B cell (primary cell): Measurements from ENCODE around the gene UTP4. TPM values are rescaled to one million over a fixed set of nuclear protein-coding genes. Genes with fewer than 3 reads are reported as not detected.
"Not testable (repeated sequence)": the region's sequence is repeated elsewhere in the genome, so short reads cannot be mapped to it uniquely, and the experiment has no call there.

Experiments
- ATAC-seq: fragments of 200-7000 bp; cut with Tn5 transposase; one replicate; pipeline ENCODE4 v1.10.0; 2021; ENCODE audit warnings: low read depth, mild to moderate bottlenecking, moderate number of reproducible peaks, moderate library complexity
- CTCF ChIA-PET: fragments of 350-600 bp; sonication (Branson Sonifier 250); formaldehyde crosslinking; loops from one replicate; lab custom pipeline; 2021; ENCODE audit warnings: antibody characterized with exemption, inconsistent platforms; lab: Charles Lee
- POLR2A ChIA-PET: fragments of 350-600 bp; sonication (Branson Sonifier 250); formaldehyde crosslinking; loops from one replicate; lab custom pipeline; 2021; ENCODE audit warnings: antibody characterized with exemption; lab: Charles Lee
- DNase-seq: peaks from one replicate; pipeline ENCODE4 v3.0.0; 2013
- H2AFZ ChIP-seq: 2 replicates; pipeline ENCODE4 v1.6.1; 2012; ENCODE audit warnings: mild to moderate bottlenecking, low read depth, low read length; ENCODE audit not compliant: insufficient read depth, poor library complexity, severe bottlenecking
- H3K27ac ChIP-seq, 2 donors: 1 replicate in 1 of 2; 2 replicates in 1 of 2; pipeline ENCODE4 v1.5.1; 2012 to 2013; ENCODE audit warnings: low read length in 2 of 2, mild to moderate bottlenecking in 2 of 2, moderate library complexity in 1 of 2
- H3K27me3 ChIP-seq, 4 experiments: fragments of 200-600 bp in 1 of 4; sonication (generic) in 1 of 4; replicated peaks in 1 of 4; 1 replicate in 2 of 4; 2 replicates in 2 of 4; pipeline versions ENCODE4 v1.6.1 to v1.7.0; 2013 to 2016; ENCODE audit warnings: low read length in 3 of 4, mild to moderate bottlenecking in 2 of 4, mixed read lengths in 1 of 4, moderate library complexity in 1 of 4; ENCODE audit not compliant: insufficient read depth in 4 of 4, control insufficient read depth in 3 of 4; ENCODE audit errors: control extremely low read depth in 1 of 4
- H3K36me3 ChIP-seq, 2 experiments: replicated peaks in 1 of 2; 1 replicate in 1 of 2; 2 replicates in 1 of 2; pipeline versions ENCODE4 v1.6.1 to v1.7.1; 2013; ENCODE audit warnings: low read length in 1 of 2; ENCODE audit not compliant: insufficient read depth in 2 of 2, control insufficient read depth in 1 of 2; ENCODE audit errors: control extremely low read depth in 1 of 2, extremely low read depth in 1 of 2
- H3K4me1 ChIP-seq, 2 donors: fragments of 200-600 bp in 1 of 2; sonication (generic) in 1 of 2; 1 replicate in 1 of 2; 2 replicates in 1 of 2; pipeline versions ENCODE4 v1.5.1 to v1.6.1; 2013 to 2017; ENCODE audit warnings: low read length in 2 of 2; ENCODE audit not compliant: control insufficient read depth in 2 of 2, insufficient read depth in 2 of 2
- H3K4me2 ChIP-seq: replicated peaks from 2 replicates; pipeline ENCODE3; 2012; ENCODE audit warnings: mild to moderate bottlenecking, low read depth, low read length; ENCODE audit not compliant: poor library complexity, severe bottlenecking
- H3K4me3 ChIP-seq, 5 experiments: fragments of 200-600 bp in 1 of 5; sonication (generic) in 1 of 5; 1 replicate in 3 of 5; 2 replicates in 2 of 5; pipeline versions ENCODE4 v1.5.1 to v1.7.0; 2011 to 2016; ENCODE audit warnings: low read length in 4 of 5, mild to moderate bottlenecking in 4 of 5, low read depth in 2 of 5, control low read depth in 1 of 5, moderate library complexity in 1 of 5; ENCODE audit not compliant: insufficient read depth in 1 of 5; ENCODE audit errors: control extremely low read depth in 1 of 5, extremely low read depth in 1 of 5
- H3K79me2 ChIP-seq: fragments of 200-600 bp; sonication (generic); one replicate; pipeline ENCODE4 v1.6.0; 2016; ENCODE audit warnings: low read length; ENCODE audit not compliant: control insufficient read depth, insufficient read depth
- H3K9ac ChIP-seq: fragments of 200-600 bp; sonication (generic); 2 replicates; pipeline ENCODE4 v1.6.1; 2017; ENCODE audit warnings: mild to moderate bottlenecking, low read length, moderate library complexity
- H3K9me3 ChIP-seq, 3 donors: one replicate each; pipeline versions ENCODE4 v1.6.1 to v1.7.1; 2013; ENCODE audit warnings: low read length in 2 of 3; ENCODE audit not compliant: control insufficient read depth in 2 of 3, insufficient read depth in 1 of 3; ENCODE audit errors: control extremely low read depth in 1 of 3
- H4K20me1 ChIP-seq: 2 replicates; pipeline ENCODE4 v1.6.0; 2012; ENCODE audit warnings: mild to moderate bottlenecking, low read length; ENCODE audit not compliant: insufficient read depth, control insufficient read depth, poor library complexity, severe bottlenecking
- H3K27ac Mint-ChIP-seq: one replicate; pipeline ENCODE4 v1.8.0; 2021; ENCODE audit warnings: mixed read lengths
- H3K27me3 Mint-ChIP-seq: one replicate; pipeline ENCODE4 v1.8.0; 2021; ENCODE audit warnings: mixed read lengths
- H3K4me1 Mint-ChIP-seq: one replicate; pipeline ENCODE4 v1.8.0; 2021; ENCODE audit warnings: mixed read lengths
- H3K4me3 Mint-ChIP-seq: one replicate; pipeline ENCODE4 v1.8.0; 2021; ENCODE audit warnings: mixed read lengths
- H3K9me3 Mint-ChIP-seq: one replicate; pipeline ENCODE4 v1.8.0; 2022; ENCODE audit warnings: mixed read lengths; ENCODE audit not compliant: insufficient read depth
- EZH2 ChIP-seq: IDR thresholded peaks from 2 replicates; pipeline ENCODE4 v1.6.1; 2012; ENCODE audit warnings: borderline replicate concordance, low read depth, mild to moderate bottlenecking, moderate library complexity, low read length; ENCODE audit not compliant: insufficient read depth, poor library complexity, severe bottlenecking
- WGBS: methylation state at CpG from one replicate; pipeline ENCODE4 v1.1.5; 2013; ENCODE audit warnings: missing lambda C conversion rate; ENCODE audit not compliant: insufficient coverage; 5-methylcytosine and 5-hydroxymethylcytosine counted together
- intact Hi-C: fragments of 100-400 bp; cut with micrococcal nuclease; formaldehyde crosslinking; loops from one replicate; pipeline ENCODE4 v1.10.0; 2022
- polyA plus RNA-seq: library from polyadenylated mRNA; depleted of rRNA; stranded (reverse); fragments of >200 nt; gene quantifications from 2 replicates; pipeline ENCODE4 v1.2.3, GENCODE V29; 2012
- total RNA-seq, 2 donors: library from RNA; stranded (reverse); fragments of 120-200 nt in 1 of 2; gene quantifications; 1 replicate in 1 of 2; 2 replicates in 1 of 2; pipeline versions ENCODE4 v1.2.3 to v1.2.4, GENCODE V29; 2013 to 2022
- TF ChIP-seq, protein P1 (sequence below): fragments of 200-600 bp; IDR thresholded peaks from one replicate; pipeline ENCODE4 v1.8.0; 2022; ENCODE audit warnings: antibody characterized with exemption, mild to moderate bottlenecking

The UTP4 gene
- total and polyA plus RNA-seq, 2 donors (not counting 1 experiment from before 2014, with no cell fraction given) = 24.3 to 30.1 TPM

DNA sequence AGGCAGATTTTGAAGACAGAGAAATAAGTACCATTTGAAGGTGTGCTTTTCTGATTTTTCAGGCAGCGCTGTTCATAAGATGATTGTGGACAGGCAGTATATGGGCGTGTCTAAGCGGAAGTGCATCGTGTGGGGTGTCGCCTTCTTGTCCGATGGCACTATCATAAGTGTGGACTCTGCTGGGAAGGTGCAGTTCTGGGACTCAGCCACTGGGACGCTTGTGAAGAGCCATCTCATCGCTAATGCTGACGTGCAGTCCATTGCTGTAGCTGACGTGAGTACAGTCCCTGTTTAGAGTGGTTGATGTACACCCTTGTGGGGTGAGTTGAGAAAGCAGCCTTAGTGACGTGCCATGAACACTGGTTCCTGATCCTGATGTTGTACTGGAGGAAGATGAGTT lies 10.7 kb downstream of the UTP4 start:
- H3K9me3 ChIP-seq = no peaks in the 10 kb centered on the region
- no peaks in the 10 kb centered on the region for H3K9me3 Mint-ChIP-seq
- H3K27me3 Mint-ChIP-seq = no peaks in the 10 kb centered on the region
- no peak overlapping the region for H3K4me2 ChIP-seq
- H2AFZ ChIP-seq = no peak overlapping the region
- no peak for TF ChIP-seq EZH2
- TF ChIP-seq, protein P1, sequence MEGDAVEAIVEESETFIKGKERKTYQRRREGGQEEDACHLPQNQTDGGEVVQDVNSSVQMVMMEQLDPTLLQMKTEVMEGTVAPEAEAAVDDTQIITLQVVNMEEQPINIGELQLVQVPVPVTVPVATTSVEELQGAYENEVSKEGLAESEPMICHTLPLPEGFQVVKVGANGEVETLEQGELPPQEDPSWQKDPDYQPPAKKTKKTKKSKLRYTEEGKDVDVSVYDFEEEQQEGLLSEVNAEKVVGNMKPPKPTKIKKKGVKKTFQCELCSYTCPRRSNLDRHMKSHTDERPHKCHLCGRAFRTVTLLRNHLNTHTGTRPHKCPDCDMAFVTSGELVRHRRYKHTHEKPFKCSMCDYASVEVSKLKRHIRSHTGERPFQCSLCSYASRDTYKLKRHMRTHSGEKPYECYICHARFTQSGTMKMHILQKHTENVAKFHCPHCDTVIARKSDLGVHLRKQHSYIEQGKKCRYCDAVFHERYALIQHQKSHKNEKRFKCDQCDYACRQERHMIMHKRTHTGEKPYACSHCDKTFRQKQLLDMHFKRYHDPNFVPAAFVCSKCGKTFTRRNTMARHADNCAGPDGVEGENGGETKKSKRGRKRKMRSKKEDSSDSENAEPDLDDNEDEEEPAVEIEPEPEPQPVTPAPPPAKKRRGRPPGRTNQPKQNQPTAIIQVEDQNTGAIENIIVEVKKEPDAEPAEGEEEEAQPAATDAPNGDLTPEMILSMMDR = no peak
- peaks cover 5 to 64% of the 10 kb centered on the region in 2 experiments for H3K36me3 ChIP-seq
- peaks cover 22% of the 10 kb centered on the region for H3K79me2 ChIP-seq
- H3K27ac Mint-ChIP-seq = no peak overlapping the region
- WGBS = 97% methylated on average over 11 of the region's 11 CpGs
- CTCF ChIA-PET = no interaction called here
- no peaks in the 10 kb centered on the region for H3K4me1 ChIP-seq
- H3K4me3 ChIP-seq = no peak overlapping the region
- no peak overlapping the region for H3K4me3 Mint-ChIP-seq
- POLR2A ChIA-PET = no interaction called here
- H4K20me1 ChIP-seq = no peaks in the 10 kb centered on the region
- H3K9ac ChIP-seq = no peak overlapping the region
- ATAC-seq (no peak), DNase-seq (no peak)
- intact Hi-C loops = no loop called here
- H3K27me3 ChIP-seq = no peaks in the 10 kb centered on the region
- H3K4me1 Mint-ChIP-seq = no peaks in the 10 kb centered on the region
- no peak overlapping the region for H3K27ac ChIP-seq

DNA sequence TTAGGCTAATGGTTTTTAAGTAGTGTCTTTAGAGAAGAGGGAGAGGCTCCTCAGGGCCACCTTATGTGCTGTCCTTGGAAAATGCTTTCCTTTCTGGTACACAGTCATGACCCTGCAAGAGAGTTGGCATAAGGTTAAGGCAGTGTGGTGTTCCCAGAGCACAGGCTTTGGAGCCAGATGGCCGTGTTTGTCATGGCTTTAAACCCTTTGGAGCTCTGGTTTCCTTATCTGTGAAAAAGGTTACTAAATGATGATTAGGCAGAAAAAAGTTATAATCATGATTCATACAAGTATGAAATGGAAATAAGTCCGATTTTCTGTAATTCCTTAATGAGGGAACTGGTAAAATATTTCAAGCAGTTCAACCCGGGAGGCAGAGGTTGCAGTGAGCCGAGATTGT lies 13.2 kb downstream of the UTP4 start:
- Histone ChIP-seq H3K27ac (no peak overlapping the region), H3K9ac (no peak overlapping the region), H3K4me3 (no peak overlapping the region), H4K20me1 (no peaks in the 10 kb centered on the region), H2AFZ (no peak overlapping the region), H3K4me2 (no peak overlapping the region), H3K36me3 (peaks cover 5 to 56% of the 10 kb centered on the region in 2 experiments), H3K4me1 (no peaks in the 10 kb centered on the region), H3K9me3 (no peaks in the 10 kb centered on the region), H3K27me3 (no peaks in the 10 kb centered on the region), H3K79me2 (peaks cover 13% of the 10 kb centered on the region)
- no peak for ATAC-seq
- ChIA-PET POLR2A (no interaction called here), CTCF (interaction anchor here (1.0 to 9.4 kb wide), 2 partner anchors 11 to 141 kb away, joined by 3 to 314 read pairs; no protein-coding TSS in a partner anchor)
- Mint-ChIP-seq H3K9me3 (no peaks in the 10 kb centered on the region), H3K27ac (no peak overlapping the region), H3K27me3 (no peaks in the 10 kb centered on the region), H3K4me3 (no peak overlapping the region), H3K4me1 (no peaks in the 10 kb centered on the region)
- WGBS = 86% methylated on average over 1 of the region's 4 CpGs
- DNase-seq = no peak
- TF ChIP-seq, protein P1 = no peak
- no peak for TF ChIP-seq EZH2
- intact Hi-C loops = no loop called here

DNA sequence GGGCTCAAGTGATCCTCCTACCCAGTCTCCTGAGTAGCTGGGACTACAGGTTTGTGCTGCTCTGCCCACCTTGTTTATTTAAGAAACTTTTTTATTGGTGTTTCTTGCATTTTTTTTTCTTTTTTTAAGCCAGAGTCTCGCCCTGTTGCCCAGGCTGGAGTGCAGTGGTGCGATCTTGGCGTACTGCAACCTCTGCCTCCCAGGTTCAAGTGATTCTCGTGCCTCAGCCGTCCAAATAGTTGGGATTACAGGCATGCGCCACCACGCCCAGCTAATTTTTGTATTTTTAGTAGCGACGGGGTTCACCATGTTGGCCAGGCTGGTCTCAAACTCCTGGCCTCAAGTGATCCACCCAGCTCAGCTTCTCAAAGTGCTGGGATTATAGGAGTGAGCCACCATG lies 17.2 kb downstream of the UTP4 start:
- not testable (repeated sequence) for H3K9ac ChIP-seq, H3K79me2 ChIP-seq, H3K9me3 ChIP-seq, H3K4me3 ChIP-seq, ATAC-seq, H3K4me1 ChIP-seq, H3K27ac Mint-ChIP-seq, H3K27ac ChIP-seq, H2AFZ ChIP-seq, H3K4me3 Mint-ChIP-seq, H3K27me3 ChIP-seq, DNase-seq, H3K4me2 ChIP-seq, H3K4me1 Mint-ChIP-seq, H3K9me3 Mint-ChIP-seq, H4K20me1 ChIP-seq, H3K27me3 Mint-ChIP-seq
- POLR2A ChIA-PET = interaction anchor here (0.9 kb wide), 1 partner anchor 37 kb away, joined by 3 read pairs; the partner anchor contains the start of gene SNTB2
- H3K36me3 ChIP-seq = peaks cover 3 to 48% of the 10 kb centered on the region in 2 experiments
- intact Hi-C loops = loop anchor here (1.0 to 5.0 kb wide), 2 partner anchors 38 to 138 kb away; partner anchors contain the start of gene SNTB2
- WGBS = 94% methylated on average over 9 of the region's 9 CpGs
- CTCF ChIA-PET = interaction anchor here (1.0 to 9.4 kb wide), 22 partner anchors 9 to 622 kb away, joined by 3 to 314 read pairs (median 4); partner anchors contain the start of genes SNTB2 and VPS4A
